ENCODE data around the gene CCDC192. TPM values are rescaled to one million over a fixed set of nuclear protein-coding genes. Genes with fewer than 3 reads are reported as not detected.

The CCDC192 gene
- total RNA-seq, 2 donors from 2014 or later: not detected

DNA sequence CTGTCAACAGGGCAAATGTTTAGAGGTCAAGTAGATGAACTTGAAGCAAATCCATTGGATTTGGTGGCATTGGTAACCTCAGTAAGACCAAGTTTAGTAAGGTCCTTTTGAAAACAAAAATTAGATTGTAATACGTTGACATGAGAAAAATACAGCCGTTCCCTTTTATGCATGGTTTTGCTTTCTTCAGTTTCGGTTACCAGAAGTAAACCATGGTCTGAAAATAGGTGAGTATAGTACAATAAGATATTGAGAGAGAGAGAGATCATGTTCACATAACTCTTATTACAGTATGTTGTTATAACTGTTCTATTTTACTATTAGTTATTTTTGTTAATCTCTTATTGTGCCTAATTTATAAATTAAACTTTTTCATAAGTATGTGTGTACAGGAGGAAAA is 223.8 kb downstream of the CCDC192 start:
- intact Hi-C loops (cut with DNase I, micrococcal nuclease): no loop called here
- ATAC-seq: no peak
- no peak for DNase-seq

DNA sequence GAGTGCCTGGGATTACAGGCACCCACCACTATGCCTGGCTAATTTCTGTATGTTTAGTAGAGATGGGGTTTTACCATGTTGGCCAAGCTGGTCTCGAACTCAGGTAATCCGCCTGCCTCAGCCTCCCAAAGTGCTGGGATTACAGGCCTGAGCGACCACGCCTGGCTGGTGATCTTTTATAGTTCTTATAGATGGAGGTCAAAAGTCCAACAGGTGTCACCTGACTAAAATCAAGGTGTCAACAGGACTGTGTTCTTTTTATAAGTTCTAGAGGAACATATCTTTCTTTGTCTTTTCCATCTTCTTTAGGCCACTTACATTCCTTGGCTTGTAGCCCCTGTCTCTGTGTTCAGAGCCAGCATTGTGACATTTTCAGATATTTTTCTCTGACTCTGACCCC is 224.9 kb downstream of the CCDC192 start:
- intact Hi-C loops (cut with DNase I, micrococcal nuclease): no loop called here
- peak; percentile 74 for ATAC-seq
- no peak for DNase-seq

DNA sequence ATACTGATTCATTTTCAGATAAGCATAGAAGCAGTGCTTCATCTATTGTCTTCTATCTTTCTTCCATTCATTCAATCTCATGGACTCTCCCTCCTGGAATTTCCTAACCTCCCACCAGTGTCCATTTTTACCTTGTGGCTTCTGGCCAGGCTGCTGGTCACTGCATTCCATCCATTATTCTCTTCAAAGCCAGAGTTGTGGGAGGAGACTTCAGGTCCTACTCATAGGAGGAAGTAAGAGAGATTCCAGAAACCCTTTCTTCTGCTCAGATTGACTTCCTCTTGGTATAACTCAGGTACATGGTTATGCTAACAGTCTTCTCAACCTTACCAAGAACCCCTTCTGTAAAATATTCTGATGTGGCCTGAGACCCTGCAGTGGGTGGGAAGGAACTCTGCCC is 227.1 kb downstream of the CCDC192 start:
- ATAC-seq (peak; percentile 44), DNase-seq (no peak)

DNA sequence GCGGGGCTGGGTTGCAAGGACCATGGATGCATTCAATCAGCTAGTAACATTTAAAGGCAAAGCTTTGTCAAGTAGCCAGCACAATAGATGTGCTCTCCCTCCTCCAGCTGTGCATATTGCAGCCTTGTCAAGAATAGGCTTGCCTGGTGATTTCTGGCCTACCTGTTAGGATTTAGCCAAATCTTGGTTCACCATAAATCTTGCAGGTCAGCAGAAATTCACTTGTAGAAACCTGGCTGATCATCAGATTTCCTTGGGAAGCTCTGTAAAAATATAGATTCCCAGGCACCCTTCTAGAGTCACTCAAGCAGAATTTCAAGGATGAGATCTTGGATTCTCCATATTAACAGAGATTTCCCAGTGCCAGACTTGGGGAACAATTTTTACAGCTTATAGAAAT is 228.2 kb downstream of the CCDC192 start:
- intact Hi-C loops (cut with DNase I, micrococcal nuclease): no loop called here
- DNase-seq: no peak

More for the DNA sequence above, 227.1 kb downstream of the CCDC192 start:
- intact Hi-C loops (cut with DNase I, micrococcal nuclease): no loop called here

DNA sequence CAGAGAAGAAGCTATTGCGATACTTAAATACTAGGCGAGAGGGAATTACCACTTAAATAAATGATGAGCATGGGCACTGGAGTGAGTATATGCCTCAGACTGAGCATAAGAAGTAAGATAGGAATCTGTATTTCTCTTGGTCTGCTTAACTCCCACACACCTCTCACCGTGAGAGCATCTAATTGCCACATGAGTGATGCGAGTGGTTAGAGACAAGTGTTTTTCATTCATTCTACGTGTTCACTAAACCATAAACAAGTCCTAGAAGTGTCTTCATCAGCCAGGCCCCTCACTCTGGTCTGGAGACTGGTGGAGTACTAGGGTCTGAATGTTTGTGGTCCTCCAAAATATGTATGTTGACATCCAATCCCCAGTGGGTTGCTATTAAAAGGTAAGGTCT is 230.2 kb downstream of the CCDC192 start:
- DNase-seq (no peak), ATAC-seq (no peak)
- intact Hi-C loops (cut with DNase I, micrococcal nuclease): no loop called here

More for the DNA sequence above, 228.2 kb downstream of the CCDC192 start:
- ATAC-seq: no peak

DNA sequence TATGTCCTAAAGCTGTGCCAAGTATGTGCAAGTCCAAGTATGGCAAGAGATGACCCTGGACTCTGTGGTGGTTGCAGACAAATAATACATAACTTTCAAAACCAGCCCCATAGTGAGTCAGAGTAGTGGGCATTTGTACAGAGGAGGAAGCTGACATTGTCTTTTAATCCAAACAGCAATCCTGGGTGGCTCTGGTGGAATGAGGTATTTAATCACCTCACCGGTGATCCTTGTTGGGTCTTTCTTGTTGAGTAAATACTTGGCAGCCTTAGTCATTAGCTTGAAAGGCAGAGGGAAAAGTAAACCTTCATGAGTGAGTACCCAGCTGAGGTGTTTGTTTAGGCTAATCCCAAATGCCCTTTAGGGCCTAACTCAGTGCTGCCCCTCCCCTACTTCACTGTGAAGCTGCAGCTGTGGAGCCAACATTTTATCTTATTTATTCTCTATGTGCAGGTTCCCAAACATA is 231.6 kb downstream of the CCDC192 start:
- ATAC-seq: peak; percentile 90
- intact Hi-C loops (cut with DNase I, micrococcal nuclease): no loop called here
- DNase-seq: no peak

DNA sequence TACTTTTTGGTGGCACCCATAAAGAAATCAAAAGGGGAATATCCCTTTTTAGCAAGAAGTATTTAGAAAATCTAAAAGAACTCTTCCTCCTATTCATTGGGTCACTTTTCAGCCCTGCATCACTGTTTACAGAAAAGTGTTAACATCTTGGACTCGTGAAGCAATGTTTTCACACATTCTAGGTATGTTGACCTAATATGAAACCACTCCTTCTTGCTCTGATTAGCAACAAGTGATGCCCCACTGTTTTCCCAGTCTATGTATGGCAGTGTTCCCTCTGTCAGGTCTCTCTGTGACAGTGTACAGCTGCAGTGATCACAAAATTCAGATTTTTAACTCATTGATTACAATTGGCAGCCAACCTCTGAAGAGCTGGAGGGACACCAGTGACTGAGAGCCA is 232.2 kb downstream of the CCDC192 start:
- DNase-seq (no peak), ATAC-seq (peak; percentile 29)
- intact Hi-C loops (cut with DNase I, micrococcal nuclease): no loop called here

DNA sequence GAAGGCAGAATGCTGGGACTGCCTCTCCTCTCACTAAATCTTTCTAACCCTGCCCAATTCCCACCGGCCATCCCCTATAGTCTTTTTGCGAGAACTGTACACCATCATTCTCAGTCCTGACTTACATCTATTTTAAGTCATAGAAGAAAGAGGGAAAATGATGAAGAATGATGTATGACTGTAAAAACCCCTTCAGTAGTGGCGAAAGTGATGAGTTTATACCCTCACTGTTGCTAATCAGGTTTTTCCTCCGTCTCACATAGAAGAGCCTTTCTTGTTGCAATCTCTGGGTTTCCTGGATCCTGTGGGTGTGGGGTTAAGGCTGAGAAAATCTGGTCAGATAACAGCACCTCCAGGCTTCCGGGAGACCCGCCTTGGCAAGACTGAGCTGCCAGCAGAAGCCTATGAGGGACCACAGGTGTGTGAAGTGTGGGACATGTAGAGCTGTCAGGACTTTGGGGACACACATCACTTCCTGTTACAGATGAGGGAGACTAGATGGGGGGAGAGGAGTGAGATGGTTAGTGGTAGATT is 233.3 kb downstream of the CCDC192 start:
- DNase-seq (no peak), ATAC-seq (no peak)
- intact Hi-C loops (cut with DNase I, micrococcal nuclease): no loop called here

DNA sequence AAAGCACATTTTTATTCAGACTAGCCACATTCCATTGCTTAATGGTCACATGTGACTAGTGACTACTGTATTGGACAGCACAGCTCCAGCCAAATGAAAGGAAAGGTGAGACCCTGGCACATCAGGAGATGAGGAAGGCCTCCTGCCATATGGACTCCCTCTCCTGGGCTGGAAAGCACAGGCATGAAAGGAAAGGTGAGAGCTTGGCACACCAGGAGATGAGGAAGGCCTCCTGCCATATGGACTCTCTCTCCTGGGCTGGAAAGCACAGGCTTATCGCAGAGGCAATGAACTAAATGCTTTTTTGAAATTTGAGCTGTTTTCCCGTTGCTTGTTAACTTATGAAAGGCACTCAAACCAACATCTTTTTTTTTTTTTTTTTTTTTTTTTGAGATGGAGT is 235.6 kb downstream of the CCDC192 start:
- intact Hi-C loops (cut with DNase I, micrococcal nuclease): no loop called here
- ATAC-seq: no peak
- no peak for DNase-seq

DNA sequence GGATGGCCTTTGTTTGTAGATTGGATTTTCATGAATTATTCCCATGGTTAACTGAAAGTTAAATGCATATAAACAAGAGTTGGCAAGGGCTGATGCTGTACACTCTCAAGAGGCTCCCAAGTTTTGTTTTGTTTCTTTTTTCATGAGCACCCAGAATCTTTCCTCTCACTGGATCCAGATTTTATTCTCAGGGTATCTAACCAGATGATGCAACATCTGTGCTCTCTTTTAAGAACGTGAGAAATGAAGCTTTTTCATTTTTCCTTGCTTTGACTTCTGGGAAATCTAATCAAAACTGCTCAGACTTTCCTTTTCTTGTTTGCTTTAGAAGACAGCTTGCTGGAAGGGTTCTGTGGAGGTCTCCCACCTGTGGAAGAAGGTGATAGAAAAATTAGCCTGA is 237.7 kb downstream of the CCDC192 start:
- ATAC-seq (no peak), DNase-seq (no peak)
- intact Hi-C loops (cut with DNase I, micrococcal nuclease): no loop called here

DNA sequence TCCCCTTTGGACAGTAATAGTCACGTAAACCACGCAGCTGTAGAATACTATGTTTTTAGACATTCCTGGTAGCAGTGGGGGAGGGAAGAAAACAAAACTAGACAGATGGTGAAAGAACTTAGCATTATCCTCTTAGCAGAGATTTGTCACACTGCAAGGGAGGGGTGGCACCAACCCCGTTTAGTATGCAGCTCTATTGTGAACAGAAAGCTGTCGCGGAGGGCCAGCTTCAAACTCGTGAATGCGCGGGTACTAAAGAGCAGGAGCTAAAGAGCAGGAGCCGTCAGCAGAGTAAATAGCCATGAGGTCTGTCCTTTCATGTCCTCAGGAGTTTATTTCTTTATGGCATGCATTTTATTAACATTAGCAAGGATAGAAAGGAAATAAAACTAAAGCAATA is 238.5 kb downstream of the CCDC192 start:
- DNase-seq (peak; percentile 62 to 66), ATAC-seq (peak; percentile 95)
- intact Hi-C loops (cut with DNase I, micrococcal nuclease): no loop called here

DNA sequence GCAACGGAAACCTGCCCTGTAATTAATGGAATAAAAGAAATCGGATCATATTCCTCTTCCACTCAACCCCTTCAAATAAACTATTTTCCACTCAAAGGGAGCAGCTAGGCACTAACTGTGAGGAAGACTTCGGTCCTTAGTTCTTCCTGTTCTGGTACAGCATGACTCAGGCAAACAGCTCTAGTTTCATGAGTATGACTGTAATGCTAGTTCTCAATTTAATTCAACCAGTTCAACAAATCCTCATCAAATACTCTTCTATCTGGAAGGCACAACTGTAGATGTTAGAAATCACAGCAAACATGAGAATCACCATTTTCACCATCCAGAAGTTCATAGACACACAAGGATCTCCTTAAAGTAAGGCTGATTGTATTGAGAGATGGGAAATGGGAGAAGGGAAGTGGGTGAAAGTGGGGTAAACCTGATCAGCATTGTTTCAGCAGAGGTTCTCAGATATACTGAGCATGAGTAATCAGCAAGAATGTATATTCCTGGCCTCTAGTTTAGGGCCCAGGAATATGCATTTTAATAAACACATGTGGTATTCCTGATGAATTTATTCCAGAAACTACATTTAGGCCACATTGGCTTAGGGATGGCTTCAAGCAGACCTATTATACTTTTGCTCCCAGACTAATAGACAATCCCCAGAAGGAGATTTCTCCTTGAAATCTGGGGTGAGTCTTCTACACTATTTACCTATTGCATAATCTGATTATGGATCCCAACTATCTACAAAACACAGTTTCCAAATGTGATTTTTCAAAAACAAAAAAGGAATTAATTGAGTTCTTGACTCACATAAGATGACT is 239.3 kb downstream of the CCDC192 start:
- intact Hi-C loops (cut with DNase I, micrococcal nuclease): no loop called here
- ATAC-seq (peak; percentile 74), DNase-seq (no peak)

DNA sequence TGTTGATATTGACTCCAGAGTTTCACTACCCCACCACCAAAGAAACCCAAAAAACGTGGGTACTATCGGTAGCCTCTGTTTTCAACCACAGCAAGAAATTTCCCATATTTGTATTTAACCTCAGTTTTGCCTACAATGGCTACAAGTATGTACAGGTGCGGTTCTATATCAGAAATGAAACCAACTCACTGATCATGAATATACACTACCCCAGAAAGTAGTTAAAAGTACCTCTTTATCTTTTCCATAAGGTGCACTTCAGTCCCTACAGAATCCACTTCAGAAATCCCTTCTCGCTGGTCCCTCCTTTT is 239.8 kb downstream of the CCDC192 start:
- intact Hi-C loops (cut with DNase I, micrococcal nuclease): no loop called here
- ATAC-seq (no peak), DNase-seq (no peak)

DNA sequence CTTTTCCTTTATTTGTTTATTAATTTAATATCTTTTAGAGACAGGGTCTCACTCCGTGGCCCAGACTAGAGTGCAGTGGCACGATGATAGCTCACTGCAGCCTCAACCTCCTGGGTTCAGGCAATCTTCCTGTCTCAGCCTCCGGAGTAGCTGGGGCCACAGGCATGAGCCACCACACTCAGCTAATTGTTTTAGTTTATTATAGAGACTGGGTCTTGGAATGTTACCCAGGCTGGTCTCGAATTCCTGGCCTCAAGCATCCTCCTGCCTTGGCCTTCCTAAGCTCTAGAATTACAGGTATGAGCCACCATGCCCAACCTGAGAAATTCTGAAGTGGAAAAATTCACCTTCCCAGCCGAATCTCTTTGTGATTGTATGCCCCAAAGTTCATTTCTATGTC is 240.9 kb downstream of the CCDC192 start:
- DNase-seq: no peak
- intact Hi-C loops (cut with DNase I, micrococcal nuclease): no loop called here
- ATAC-seq: no peak

DNA sequence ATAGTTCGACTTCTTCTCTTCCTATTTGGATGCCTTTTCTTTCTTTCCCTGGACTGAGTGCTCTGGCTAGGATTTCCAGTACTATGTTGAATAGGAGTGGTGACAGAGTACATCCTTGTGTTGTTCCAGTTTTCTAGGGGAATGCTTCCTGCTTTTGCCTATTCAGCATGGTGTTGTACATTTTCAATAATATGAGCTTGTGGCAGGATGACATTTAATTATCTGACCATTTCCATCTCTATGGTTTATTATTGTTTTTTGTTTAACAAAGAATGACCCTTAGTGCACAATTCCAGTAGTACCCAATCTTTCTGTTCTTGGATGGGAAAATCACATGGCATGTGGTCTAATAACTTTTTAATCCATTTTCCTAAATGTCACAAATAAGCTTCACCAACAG is 244.8 kb downstream of the CCDC192 start:
- ATAC-seq (no peak), DNase-seq (no peak)
- intact Hi-C loops (cut with DNase I, micrococcal nuclease): no loop called here

DNA sequence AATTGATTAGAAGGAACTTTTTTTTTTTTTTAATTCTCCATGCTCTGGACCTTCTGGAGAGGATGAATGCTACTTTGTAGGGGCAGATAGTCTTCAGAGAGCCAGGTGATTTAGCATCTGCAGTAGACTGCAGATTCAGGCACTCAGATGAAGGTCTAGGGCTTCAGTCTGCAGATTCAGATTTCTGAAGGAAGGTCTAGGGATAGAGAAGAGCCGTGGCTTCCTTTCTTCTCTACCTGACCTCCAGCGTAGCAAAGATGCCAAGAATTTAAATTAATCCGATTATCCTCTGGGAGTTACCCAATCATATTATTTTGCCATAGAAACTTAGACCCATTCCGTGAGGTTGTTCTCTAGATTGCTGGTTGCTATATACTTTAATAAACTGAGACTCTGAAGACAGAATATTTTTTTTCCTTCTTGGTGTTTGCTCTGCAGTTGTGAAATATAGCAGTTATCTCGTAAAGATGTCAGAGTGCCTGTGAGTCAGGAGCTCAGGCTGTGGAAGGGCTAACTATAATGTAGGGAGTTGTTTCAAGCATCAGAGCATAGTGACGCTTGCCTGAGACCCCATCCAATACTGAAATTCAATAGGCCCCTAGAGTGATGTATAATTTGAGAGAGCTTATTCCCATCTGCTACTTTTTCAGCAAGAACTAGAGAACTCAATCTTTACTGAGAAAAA is 247.7 kb downstream of the CCDC192 start:
- intact Hi-C loops (cut with DNase I, micrococcal nuclease): no loop called here
- peak; percentile 99 for ATAC-seq
- DNase-seq: peak in 1 of 2 donors; percentile 41

DNA sequence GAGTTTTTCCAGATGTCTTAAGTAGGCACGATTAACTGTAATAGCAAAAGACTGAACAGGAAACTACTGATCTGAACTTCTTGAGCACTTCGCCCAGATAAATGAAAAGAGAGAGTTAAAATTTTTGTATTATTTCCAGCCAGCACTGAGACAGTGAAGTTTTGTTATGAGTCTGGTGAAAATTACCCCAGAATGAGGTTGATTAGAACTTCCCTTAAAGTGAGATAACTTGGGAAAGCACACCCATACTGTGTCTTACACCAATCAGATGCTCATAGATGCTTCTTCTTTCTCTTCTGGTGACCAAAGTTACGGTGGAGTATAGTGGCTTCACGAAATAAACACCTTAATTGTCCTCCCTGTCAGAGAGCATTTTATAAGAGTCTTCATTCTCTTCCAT is 248.6 kb downstream of the CCDC192 start:
- no peak for ATAC-seq
- DNase-seq: no peak

DNA sequence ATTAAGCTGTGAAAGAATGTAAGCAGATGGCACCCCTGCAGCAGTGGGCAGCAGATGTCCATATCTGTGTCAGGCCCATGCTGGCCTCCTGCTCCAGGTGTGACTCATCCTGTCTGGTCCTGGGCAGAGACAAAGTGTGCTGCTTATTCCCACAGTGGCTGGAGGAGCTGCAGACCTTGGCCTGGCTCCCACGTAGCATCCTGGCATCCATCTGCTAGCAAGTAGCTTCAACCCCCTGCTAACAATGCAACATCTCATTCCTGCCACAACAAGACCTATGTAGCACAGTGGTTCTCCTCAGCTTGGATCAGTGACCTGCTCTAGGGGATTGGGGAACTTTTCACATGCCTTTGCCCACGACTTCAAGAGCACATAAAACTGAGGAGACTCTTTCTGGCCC is 254.0 kb downstream of the CCDC192 start:
- DNase-seq (peak; percentile 41 to 78), ATAC-seq (no peak)
- intact Hi-C loops (cut with DNase I, micrococcal nuclease): no loop called here

More for the DNA sequence above, 248.6 kb downstream of the CCDC192 start:
- intact Hi-C loops (cut with DNase I, micrococcal nuclease): no loop called here

DNA sequence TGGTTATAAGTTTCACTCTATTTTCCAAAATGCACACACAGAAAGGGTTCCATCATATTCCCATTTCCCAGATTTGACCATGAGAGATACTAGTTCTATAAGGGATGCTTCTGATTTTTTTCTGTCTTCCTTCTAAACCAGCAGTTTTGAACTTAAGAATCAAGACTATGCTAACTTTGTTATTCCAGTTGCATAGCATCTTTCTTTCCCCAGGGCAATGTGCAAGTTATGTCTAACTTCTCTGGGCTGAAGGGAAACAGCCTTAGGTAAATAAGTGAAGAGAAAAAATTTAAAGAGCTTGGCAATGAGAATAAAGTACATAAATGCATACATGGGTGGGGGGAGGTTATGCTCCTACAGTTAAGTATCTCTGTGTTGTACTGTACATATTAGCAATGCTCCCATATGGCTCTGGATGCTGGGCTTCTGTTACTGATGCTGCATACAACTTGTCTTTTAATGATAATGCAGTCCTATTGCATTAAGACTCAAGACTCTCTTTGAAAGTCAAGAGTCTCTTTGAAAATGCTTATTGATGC is 254.6 kb downstream of the CCDC192 start:
- ATAC-seq (peak; percentile 6), DNase-seq (no peak)
- intact Hi-C loops (cut with DNase I, micrococcal nuclease): no loop called here

DNA sequence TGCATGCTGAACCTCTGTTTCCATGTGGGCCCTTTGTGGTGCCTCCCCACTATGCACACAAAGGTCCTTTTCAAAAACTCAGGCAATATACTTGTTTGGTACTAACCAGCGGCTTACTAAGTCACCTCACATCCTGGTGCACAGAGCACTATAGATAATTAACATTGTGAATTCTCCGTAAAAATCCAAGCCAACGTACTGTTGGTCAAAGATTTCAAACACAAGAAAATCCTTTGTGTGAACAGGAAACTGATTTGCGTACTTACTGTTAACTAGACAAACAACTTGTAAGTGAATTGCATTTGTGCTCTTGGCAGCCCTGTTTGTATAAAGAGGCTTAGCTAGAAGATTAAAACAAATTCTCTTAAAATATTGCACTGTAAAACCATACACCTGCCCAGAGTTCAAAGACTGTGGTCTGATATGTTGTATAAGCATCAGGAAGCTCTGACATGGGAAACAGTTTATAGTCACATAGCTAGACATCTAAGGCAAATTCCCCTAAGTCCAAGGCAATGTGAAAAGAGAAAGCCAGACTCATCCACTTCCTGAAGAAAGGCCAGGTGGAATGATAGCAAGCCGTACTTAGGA is 255.3 kb downstream of the CCDC192 start:
- ATAC-seq (peak; percentile 72), DNase-seq (peak in 1 of 2 donors; percentile 56)
- intact Hi-C loops (cut with DNase I, micrococcal nuclease): no loop called here
